K562 (cell line): ENCODE results near the gene TSPOAP1.

ENCODE experiments used
- CREM ChIP-seq: IDR thresholded peaks from 2 replicates; pipeline ENCODE4 v1.6.1; 2014; ENCODE audit warnings: antibody characterized with exemption, low read depth
- JUND ChIP-seq, 2 experiments: IDR thresholded peaks; 2 replicates in 1 of 2; 3 replicates in 1 of 2; pipeline ENCODE4 v1.6.1; 2011; ENCODE audit warnings: borderline replicate concordance in 2 of 2, low read depth in 2 of 2, low read length in 2 of 2, improper control_type of control experiment in 1 of 2, missing biosample characterization in 1 of 2, missing genetic modification characterization in 1 of 2, missing genetic modification reagents in 1 of 2
- MAZ ChIP-seq, 2 experiments: fragments of 450-650 bp in 1 of 2; sonication (generic) in 1 of 2; formaldehyde crosslinking; IDR thresholded peaks in 1 of 2; conservative IDR thresholded peaks in 1 of 2; 2 replicates each; pipeline versions ENCODE4 v1.4.0 to v1.5.0; 2020; ENCODE audit warnings: mild to moderate bottlenecking in 1 of 2, missing genetic modification reagents in 1 of 2
- POLR2AphosphoS5 ChIP-seq: IDR thresholded peaks from 2 replicates; pipeline ENCODE4 v1.6.1; 2011; ENCODE audit warnings: mild to moderate bottlenecking, low read depth, low read length, moderate library complexity; ENCODE audit not compliant: control insufficient read depth, insufficient read depth
- SP1 ChIP-seq: sonication (generic); formaldehyde crosslinking; IDR thresholded peaks from 2 replicates; pipeline ENCODE4 v1.8.1; 2022; ENCODE audit warnings: mild to moderate bottlenecking, missing genetic modification reagents
- YY1 ChIP-seq, 3 experiments: IDR thresholded peaks; 2 replicates each; pipeline ENCODE4 v1.6.1; 2011; ENCODE audit warnings: low read length in 2 of 3, mild to moderate bottlenecking in 2 of 3, moderate library complexity in 2 of 3, borderline replicate concordance in 1 of 3, control low read depth in 1 of 3, low read depth in 1 of 3; ENCODE audit not compliant: insufficient read depth in 3 of 3, insufficient replicate concordance in 2 of 3, control insufficient read depth in 1 of 3, insufficient read length in 1 of 3; ENCODE audit errors: extremely low read depth in 1 of 3
- ZZZ3 ChIP-seq: fragments of 450-650 bp; IDR thresholded peaks from 2 replicates; pipeline ENCODE4 v1.6.1; 2016; ENCODE audit warnings: antibody characterized with exemption, mild to moderate bottlenecking, moderate library complexity
- TF ChIP-seq, protein P1 (sequence below), 3 experiments: IDR thresholded peaks in 2 of 3; conservative IDR thresholded peaks in 1 of 3; 2 replicates each; pipeline ENCODE4 v1.5.1; 2011 to 2012; ENCODE audit warnings: low read length in 3 of 3, mild to moderate bottlenecking in 3 of 3, control low read depth in 2 of 3, improper control_type of control experiment in 1 of 3, inconsistent platforms in 1 of 3, low read depth in 1 of 3, mixed read lengths in 1 of 3, moderate library complexity in 1 of 3; ENCODE audit not compliant: insufficient read depth in 2 of 3

DNA sequence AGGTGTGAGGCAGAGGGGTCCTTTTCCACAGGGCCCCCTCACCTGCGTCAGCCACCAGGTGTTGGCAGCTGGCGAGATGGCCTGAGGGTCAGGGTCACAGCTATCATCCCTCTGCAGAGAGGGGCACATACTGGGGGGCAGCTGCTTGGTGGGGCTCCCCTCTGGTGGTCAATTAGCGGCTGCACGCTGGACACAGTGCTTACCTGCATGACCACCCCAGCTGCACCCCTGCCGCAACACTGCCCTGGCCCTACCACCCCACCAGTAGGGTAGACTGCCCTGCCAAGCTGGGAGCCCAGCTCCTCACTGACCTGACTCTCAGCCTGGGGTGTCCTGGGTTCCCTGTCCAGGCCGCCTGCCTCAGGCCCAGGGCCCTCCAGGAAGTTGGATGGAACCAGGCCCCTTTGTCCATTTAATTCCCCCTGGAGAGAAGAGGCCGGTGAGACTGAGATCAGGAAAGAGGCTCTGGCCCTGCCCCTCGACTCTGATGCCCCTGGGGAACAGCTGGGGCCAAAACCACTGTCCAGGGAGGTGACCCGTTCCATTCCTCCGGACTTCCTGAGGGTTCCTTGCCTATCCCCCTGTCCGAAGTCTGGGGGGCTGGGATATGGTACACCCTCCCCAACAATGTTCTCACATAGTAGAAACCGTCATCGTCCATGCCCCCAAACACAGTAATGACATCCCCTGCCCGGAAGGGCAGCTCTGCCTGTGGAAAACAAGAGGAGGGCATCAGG, 23.7 kb downstream of the TSPOAP1 start:
- TF ChIP-seq POLR2AphosphoS5 (no peak), SP1 (CRISPR knock-in tag) (no peak), JUND (IDR thresholded peaks at IDR 0.05; ENCODE audit: borderline replicate concordance, low read depth, low read length) (no peak), JUND (tag; IDR thresholded peaks at IDR 0.05; ENCODE audit: borderline replicate concordance, low read depth, low read length) (no peak), YY1 (IDR thresholded peaks at IDR 0.05; ENCODE audit: borderline replicate concordance in 1 of 3, control insufficient read depth in 1 of 3, extremely low read depth in 1 of 3, insufficient read depth in 3 of 3, insufficient read length in 1 of 3, insufficient replicate concordance in 2 of 3, low read depth in 1 of 3, low read length in 2 of 3) (no peak), ZZZ3 (no peak), MAZ (CRISPR knock-in tag; conservative IDR thresholded peaks at IDR 0.05 in 1 of 2, IDR thresholded peaks at IDR 0.05 in 1 of 2) (no peak), CREM (no peak)
- TF ChIP-seq, protein P1, sequence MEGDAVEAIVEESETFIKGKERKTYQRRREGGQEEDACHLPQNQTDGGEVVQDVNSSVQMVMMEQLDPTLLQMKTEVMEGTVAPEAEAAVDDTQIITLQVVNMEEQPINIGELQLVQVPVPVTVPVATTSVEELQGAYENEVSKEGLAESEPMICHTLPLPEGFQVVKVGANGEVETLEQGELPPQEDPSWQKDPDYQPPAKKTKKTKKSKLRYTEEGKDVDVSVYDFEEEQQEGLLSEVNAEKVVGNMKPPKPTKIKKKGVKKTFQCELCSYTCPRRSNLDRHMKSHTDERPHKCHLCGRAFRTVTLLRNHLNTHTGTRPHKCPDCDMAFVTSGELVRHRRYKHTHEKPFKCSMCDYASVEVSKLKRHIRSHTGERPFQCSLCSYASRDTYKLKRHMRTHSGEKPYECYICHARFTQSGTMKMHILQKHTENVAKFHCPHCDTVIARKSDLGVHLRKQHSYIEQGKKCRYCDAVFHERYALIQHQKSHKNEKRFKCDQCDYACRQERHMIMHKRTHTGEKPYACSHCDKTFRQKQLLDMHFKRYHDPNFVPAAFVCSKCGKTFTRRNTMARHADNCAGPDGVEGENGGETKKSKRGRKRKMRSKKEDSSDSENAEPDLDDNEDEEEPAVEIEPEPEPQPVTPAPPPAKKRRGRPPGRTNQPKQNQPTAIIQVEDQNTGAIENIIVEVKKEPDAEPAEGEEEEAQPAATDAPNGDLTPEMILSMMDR (IDR thresholded peaks at IDR 0.05 in 2 of 3, conservative IDR thresholded peaks at IDR 0.05 in 1 of 3; ENCODE audit: insufficient read depth in 2 of 3, low read depth in 1 of 3, low read length in 3 of 3) = no peak
